Superior temporal gyrus (tissue), 1 donor: ENCODE data around the gene NTNG2.
"Not testable (repeated sequence)": the region's sequence is repeated elsewhere in the genome, so short reads cannot be mapped to it uniquely, and the experiment has no call there.

Experiments used
- DNase-seq: peaks from one replicate; pipeline ENCODE4 v3.0.0-alpha.2; 2016; ENCODE audit errors: extremely low spot score

Gene NTNG2

DNA sequence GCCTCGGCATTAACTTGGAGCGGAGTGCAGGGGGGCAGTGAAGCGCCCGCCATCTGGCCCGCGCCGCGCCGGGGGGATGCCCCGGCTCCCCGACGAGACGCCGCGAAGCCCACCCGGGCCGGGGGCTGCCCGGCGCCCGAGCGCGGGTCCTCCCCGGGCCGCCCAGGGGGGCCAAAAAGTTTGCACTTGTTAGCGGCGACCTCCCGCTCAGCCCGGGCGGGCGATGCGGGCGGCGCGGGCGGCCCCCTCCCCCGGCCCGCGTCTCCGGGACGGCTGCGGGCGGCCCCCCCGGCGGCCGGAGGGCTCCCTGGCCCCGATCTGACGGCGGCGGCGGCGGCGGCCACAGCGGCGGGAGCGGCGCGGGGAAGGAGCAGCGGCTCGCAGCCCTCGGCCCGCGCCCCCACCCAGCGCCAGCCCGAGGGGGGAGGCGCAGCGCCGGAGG lies at the start of gene NTNG2:
NTNG2 (plus strand) TSS at position 316 of the 442 bp plus-strand sequence. CDS start 4,774 bp downstream, outside the sequence.
- DNase-seq = no peak

DNA sequence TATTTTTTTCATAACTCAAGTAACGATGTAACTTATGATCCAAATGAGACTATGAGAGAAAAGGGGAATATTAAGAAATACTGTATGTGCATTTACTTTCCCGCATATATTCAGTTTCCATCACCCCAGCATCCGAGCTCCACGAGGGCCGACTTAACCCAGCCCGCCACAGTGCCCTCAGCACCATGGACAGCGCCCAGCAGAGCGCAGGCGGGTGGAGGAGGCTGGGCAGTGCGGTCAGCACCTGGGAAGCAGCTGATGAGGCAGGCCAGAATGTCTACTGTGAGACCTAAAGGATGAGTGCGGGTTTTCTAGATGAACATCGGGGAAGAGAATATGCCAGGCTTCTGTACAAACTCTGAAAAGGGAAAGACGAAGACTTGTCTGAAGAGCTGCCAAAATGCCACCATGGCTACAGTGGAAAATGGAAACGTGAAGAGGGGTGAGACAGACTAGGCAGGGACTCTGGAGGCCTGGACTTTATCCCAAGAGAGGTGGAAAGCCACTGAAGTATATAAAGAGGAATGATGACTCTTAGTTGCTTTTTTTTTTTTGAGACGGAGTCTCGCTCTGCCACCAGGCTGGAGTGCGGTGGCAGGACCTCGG lies 47.7 kb upstream of the NTNG2 start:
- peak; percentile 57 for DNase-seq

DNA sequence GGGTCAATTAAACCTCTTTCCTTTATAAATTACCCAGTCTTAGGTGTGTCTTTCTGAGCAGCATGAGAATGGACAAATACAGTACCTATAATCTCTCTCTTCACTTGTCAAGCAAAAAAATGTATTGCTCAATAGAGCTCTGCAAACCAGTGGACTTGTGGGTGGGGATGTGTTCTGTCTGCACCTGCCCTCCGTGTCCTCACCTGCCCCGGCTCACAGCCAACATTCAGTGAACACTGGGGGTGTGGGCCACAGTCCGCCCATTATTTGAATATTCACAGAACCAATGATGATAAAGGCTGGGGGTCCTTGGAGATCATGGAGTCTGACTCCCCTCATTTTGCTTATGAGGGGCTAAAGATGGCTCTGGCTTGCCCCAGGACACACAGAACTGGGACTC lies 45.3 kb upstream of the NTNG2 start:
- DNase-seq = no peak

GRCh38 chr9:132117694-132118093 lies 44.2 kb upstream of the NTNG2 start:
- no peak for DNase-seq

GRCh38 chr9:132121021-132121420 lies 40.8 kb upstream of the NTNG2 start:
- DNase-seq = no peak

- DNase-seq = no peak
Observed at GRCh38 chr9:132124800-132125199, 37.1 kb upstream of the NTNG2 start.

GRCh38 chr9:132125361-132125760 lies 36.5 kb upstream of the NTNG2 start:
- DNase-seq = no peak

GRCh38 chr9:132125944-132126679 lies 35.7 kb upstream of the NTNG2 start:
- DNase-seq = no peak

DNA sequence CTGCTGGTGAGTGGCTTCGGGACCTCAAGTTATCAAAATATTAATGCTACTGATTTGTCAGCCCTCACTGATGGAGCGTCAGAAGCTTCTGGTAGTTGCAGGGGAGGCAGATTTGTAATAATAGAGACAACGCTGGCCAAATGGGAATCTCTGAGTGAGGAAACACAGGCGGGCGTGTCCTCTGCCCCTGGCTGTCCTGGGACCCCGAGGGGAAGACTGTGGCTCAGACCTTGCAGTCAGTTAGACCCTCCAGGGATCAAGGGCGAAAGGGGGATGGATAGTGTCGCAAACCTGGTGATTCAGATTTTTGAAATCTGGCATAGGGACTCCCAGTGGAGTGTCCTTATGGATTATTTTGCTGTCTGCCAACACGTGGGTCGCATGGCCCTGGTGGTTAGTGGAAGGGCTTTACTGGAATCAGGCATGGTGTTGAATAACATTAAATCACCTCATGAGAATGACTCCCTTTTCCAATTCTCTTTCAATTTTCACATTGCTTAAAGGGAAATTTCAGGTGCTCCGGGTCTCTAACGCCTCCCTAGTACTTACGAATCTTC lies 35.1 kb upstream of the NTNG2 start:
- DNase-seq = no peak

DNA sequence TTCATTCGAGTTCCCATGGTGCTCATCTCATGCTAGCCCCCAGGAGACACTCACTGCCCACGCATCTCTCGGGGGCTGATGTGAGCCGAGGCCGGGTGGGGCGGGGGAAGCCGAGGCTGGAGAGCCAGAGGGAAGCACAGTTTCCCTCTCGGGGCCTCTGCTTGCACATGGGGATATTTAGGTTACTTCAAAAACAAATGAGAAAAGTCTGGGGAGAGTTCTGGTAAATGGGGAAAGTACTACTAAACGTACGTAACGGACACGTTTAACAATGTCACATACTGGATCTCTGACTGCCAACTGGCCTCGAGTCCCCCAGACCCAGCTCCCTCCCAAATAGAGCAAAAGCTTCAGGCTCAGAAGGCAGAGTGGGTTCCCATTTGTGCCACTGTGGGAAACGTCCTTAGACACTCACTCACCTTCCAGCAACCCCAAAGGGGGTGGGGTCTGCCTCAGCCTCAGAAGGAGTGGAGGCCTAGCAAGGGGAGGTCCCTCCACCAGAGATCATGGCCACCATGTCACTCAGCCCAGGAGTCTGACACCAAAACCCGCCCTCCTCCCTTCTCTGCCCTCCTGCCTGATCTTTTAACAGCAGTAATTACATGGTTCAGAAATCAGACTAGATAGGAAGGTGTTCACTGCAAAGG lies 33.8 kb upstream of the NTNG2 start:
- no peak for DNase-seq

- no peak for DNase-seq
Observed at GRCh38 chr9:132129535-132129934, 32.3 kb upstream of the NTNG2 start.

- not testable (repeated sequence) for DNase-seq
Observed at GRCh38 chr9:132134085-132134484, 27.8 kb upstream of the NTNG2 start.

DNA sequence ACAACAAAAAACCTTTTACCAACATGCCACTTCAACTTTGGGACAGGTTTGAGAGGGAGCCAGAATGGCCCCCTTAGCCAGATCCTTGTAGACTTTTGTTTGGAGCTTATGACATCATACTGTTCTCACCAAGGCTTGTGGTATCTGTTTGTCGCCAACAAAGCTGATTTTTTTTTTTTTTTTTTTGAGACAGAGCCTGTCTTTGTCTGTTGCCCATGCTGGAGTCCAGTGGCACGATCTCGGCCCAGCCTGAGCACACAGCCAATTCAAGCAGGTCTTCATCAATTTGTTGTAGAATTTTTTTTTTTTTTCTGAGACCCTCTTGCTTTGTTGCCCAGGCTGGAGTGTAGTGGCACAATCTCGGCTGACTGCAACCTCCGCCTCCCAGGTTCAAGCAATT lies 26.4 kb upstream of the NTNG2 start:
- peak; percentile 84 for DNase-seq

DNA sequence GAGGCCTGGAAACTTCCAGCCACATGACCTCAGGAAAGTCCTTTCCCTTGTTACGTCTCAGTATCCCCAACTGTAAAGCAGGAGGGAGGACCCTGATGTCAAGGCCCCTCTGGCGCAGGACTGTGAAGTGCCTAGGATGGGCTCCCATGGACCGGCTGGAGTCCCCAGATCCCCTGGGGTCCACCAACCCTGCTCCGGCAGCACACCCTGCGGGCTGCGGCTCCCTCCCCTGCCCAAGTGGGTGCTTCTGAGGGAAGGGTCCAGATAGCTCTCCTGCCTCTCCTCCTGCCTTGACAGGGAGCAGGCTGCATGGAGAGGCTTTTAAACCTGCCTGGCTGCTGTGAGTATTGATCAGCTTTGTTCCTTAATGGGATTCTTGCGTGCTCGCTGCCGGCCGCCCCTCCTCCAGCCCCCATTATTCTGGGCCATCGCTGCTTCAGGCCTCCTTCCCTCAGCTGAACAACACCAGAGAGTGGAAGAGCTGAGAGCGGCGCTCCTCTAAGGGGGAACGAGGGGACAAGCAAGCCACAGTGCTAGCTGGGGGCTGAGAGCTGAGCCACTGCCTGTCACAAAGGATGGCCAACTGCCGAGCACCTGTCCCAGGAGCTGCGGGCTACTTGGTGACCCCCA lies 25.6 kb upstream of the NTNG2 start:
- DNase-seq = no peak

GRCh38 chr9:132141344-132141947 lies 20.4 kb upstream of the NTNG2 start:
- peak; percentile 69 for DNase-seq

GRCh38 chr9:132141948-132142594 lies 19.8 kb upstream of the NTNG2 start:
- no peak for DNase-seq

- DNase-seq = no peak
Observed at GRCh38 chr9:132142924-132143323, 18.9 kb upstream of the NTNG2 start.

DNA sequence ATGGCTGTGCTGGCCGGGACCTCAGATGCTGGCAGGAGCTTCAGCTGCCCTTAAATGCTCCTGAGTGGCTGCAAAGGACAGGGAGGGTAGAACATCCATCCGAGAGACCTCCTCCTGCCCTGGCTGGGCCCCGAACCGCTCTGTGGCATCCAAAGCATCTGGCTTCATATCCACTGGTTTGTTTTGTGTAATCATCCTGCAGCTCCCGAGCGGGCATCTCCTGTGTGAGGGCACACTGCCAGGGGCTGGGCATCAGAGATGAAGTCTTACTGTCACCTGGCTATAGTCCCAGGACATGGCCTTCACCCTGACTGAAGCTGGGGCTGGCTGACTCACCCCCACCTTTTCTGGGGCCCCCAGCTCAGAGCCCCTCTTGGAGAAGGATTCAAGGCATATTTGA lies 18.5 kb upstream of the NTNG2 start:
- DNase-seq = no peak

DNA sequence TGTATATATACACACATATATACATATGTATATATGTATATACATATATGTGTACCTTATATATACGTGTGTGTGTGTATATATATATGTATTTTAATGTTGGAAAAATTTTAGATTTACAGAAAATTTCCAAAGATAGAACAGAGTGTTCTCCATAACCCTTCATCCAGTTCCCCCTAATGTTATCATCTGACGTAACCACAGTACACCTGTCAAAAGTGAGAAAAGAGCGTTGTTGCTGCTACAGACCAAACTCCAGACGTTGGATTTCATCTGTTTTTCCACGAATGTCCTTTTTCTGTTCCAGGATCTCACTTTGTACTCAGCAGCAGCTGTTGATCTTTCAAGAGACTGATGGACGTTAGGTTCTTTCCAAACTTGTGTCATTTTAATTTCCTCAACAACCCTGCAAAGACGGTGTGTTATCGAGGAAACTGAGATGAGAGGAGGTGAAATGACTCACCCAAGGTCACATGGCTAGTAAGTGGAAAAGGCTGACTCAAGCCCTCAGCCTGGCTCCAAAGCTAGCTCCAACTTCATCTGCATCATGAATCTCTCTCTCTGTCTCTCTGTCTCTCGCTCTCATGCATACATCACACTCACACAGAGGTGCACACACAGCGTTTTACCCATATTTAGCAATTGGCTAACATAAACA lies 17.0 kb upstream of the NTNG2 start:
- DNase-seq = no peak

GRCh38 chr9:132146039-132146438 lies 15.8 kb upstream of the NTNG2 start:
- DNase-seq = no peak

GRCh38 chr9:132146575-132146974 lies 15.3 kb upstream of the NTNG2 start:
- DNase-seq = no peak
